HepG2 (cell line): ENCODE data around the gene RBP5. TPM values are rescaled to one million over a fixed set of nuclear protein-coding genes. Genes with fewer than 3 reads are reported as not detected.

ENCODE experiments used
- ATAC-seq: fragments of 200-7000 bp; cut with Tn5 transposase; 3 replicates; pipeline ENCODE4 v1.9.1; 2020; ENCODE audit warnings: mild to moderate bottlenecking, moderate library complexity
- BruUV-seq: library from RNA; stranded (reverse); fragments of 400-500 nt; replicated peaks from 2 replicates; lab custom pipeline; 2021; lab: Mats Ljungman, UMichigan
- CTCF ChIA-PET: fragments of 300-600 bp; formaldehyde crosslinking; extraction: SDS; loops from one replicate; lab custom pipeline; 2021; ENCODE audit warnings: low total read pairs, inconsistent platforms, low intra/inter-chr PET ratio; lab: Yijun Ruan, JAX
- POLR2A ChIA-PET: fragments of 350-600 bp; sonication (Branson Sonifier 250); formaldehyde crosslinking; loops from one replicate; lab custom pipeline; 2020; ENCODE audit warnings: antibody characterized with exemption, inconsistent platforms; lab: Yijun Ruan, JAX
- DNase-seq: peaks from one replicate; pipeline ENCODE4 v3.0.0-alpha.2; 2015; ENCODE audit warnings: low spot score
- FAIRE-seq: peaks from 3 replicates; lab custom pipeline; 2011; peaks lifted over from hg19 to GRCh38; lab: Jason Lieb, UNC
- H2AFZ ChIP-seq: one replicate; pipeline ENCODE4 v1.6.1; 2011; ENCODE audit warnings: low read length, inconsistent platforms
- H3K27ac ChIP-seq: fragments of 300-600 bp; 3 replicates; pipeline ENCODE4 v1.8.0; 2011; ENCODE audit warnings: mixed run types, mild to moderate bottlenecking, mixed read lengths, low read length, inconsistent platforms; ENCODE audit not compliant: insufficient read depth; ENCODE audit errors: extremely low read length
- H3K27me3 ChIP-seq, 2 experiments: fragments of 200-600 bp in 1 of 2; 2 replicates in 1 of 2; 3 replicates in 1 of 2; pipeline versions ENCODE4 v1.6.0 to v1.8.0; 2011; ENCODE audit warnings: low read length in 2 of 2, mild to moderate bottlenecking in 2 of 2, moderate library complexity in 2 of 2, inconsistent platforms in 1 of 2; ENCODE audit not compliant: insufficient read depth in 2 of 2, control insufficient read depth in 1 of 2
- H3K36me3 ChIP-seq, 2 experiments: fragments of 200-600 bp in 1 of 2; replicated peaks in 1 of 2; 2 replicates in 1 of 2; 3 replicates in 1 of 2; pipeline versions ENCODE4 v1.5.1 to v1.8.0; 2011; ENCODE audit warnings: low read length in 2 of 2, inconsistent platforms in 1 of 2; ENCODE audit not compliant: insufficient read depth in 2 of 2, control insufficient read depth in 1 of 2
- H3K4me1 ChIP-seq: 2 replicates; pipeline ENCODE4 v1.5.1; 2012; ENCODE audit warnings: low read length, inconsistent platforms; ENCODE audit not compliant: insufficient read depth
- H3K4me2 ChIP-seq: 2 replicates; pipeline ENCODE4 v1.6.0; 2011; ENCODE audit warnings: low read depth, low read length, inconsistent platforms
- H3K4me3 ChIP-seq, 3 experiments: fragments of 200-600 bp in 1 of 3; sonication (generic), shearing (Covaris generic) in 1 of 3; replicated peaks in 1 of 3; 2 replicates each; pipeline ENCODE4 v1.5.1; 2011 to 2016; ENCODE audit warnings: low read length in 3 of 3, inconsistent platforms in 2 of 3, low read depth in 2 of 3, mild to moderate bottlenecking in 2 of 3, control low read depth in 1 of 3, mixed read lengths in 1 of 3; ENCODE audit not compliant: insufficient read depth in 1 of 3
- H3K79me2 ChIP-seq: one replicate; pipeline ENCODE4 v1.6.1; 2011; ENCODE audit warnings: low read length, inconsistent platforms; ENCODE audit not compliant: insufficient read depth
- H3K9ac ChIP-seq: 2 replicates; pipeline ENCODE4 v1.6.0; 2011; ENCODE audit warnings: mild to moderate bottlenecking, low read depth, low read length, inconsistent platforms; ENCODE audit not compliant: insufficient read depth
- H3K9me3 ChIP-seq: 2 replicates; pipeline ENCODE4 v1.5.1; 2012; ENCODE audit warnings: mild to moderate bottlenecking, low read length
- H4K20me1 ChIP-seq: 2 replicates; pipeline ENCODE4 v1.6.0; 2011; ENCODE audit warnings: inconsistent platforms, mild to moderate bottlenecking, low read length, moderate library complexity; ENCODE audit not compliant: insufficient read depth
- CREM ChIP-seq, 2 experiments: sonication (generic) in 1 of 2; formaldehyde crosslinking in 1 of 2; IDR thresholded peaks; 2 replicates each; pipeline versions ENCODE4 v1.4.0 to v1.6.1; 2016 to 2020; ENCODE audit warnings: antibody characterized with exemption in 1 of 2, mild to moderate bottlenecking in 1 of 2, missing genetic modification reagents in 1 of 2
- ELF3 ChIP-seq: IDR thresholded peaks from 2 replicates; pipeline ENCODE4 v1.6.1; 2016; ENCODE audit warnings: missing genetic modification reagents, missing compliant biosample characterization
- HOXA5 ChIP-seq: sonication (generic); formaldehyde crosslinking; IDR thresholded peaks from 2 replicates; pipeline ENCODE4 v1.4.0; 2020; ENCODE audit warnings: missing genetic modification reagents
- NFE2L2 ChIP-seq: fragments of 150-350 bp; IDR thresholded peaks from 2 replicates; pipeline ENCODE4 v1.6.1; 2014; ENCODE audit warnings: low read length
- TEAD3 ChIP-seq: optimal IDR thresholded peaks from 2 replicates; pipeline ENCODE3; 2016; ENCODE audit warnings: borderline replicate concordance
- ZNF792 ChIP-seq: IDR thresholded peaks from 2 replicates; pipeline ENCODE4 v1.6.1; 2016
- WGBS: methylation state at CpG from one replicate; pipeline ENCODE4 v1.1.6; 2017; ENCODE audit warnings: low lambda C conversion rate; 5-methylcytosine and 5-hydroxymethylcytosine counted together
- in situ Hi-C: cut with HindIII; loops from 2 replicates; pipeline ENCODE4 v1.10.0; 2017; ENCODE audit warnings: low pct_unique_long_range_greater_than_20kb; ENCODE audit not compliant: extremely low pct_ligation_motif_present
- intact Hi-C: fragments of 100-400 bp; cut with micrococcal nuclease; formaldehyde crosslinking; loops from one replicate; pipeline ENCODE4 v1.10.0; 2022; ENCODE audit not compliant: unreplicated experiment
- polyA plus RNA-seq, 8 experiments: library from polyadenylated mRNA; depleted of rRNA in 3 of 8; stranded (reverse) in 7 of 8; unstranded in 1 of 8; fragments of >200 nt; fragmentation: Illumina TruSeq in 4 of 8; extraction: Trizol in 4 of 8; gene quantifications; 2 replicates each; pipeline versions ENCODE4 v1.2.1 to v1.2.3, GENCODE V29; 2011 to 2016; ENCODE audit warnings: low read depth in 4 of 8, missing spikeins in 1 of 8, mixed read lengths in 1 of 8; ENCODE audit not compliant: insufficient read depth in 1 of 8
- total RNA-seq, 5 experiments: library from RNA; depleted of rRNA; stranded (reverse); fragments of >200 nt; fragmentation: Illumina TruSeq; extraction: Trizol; gene quantifications; 2 replicates each; pipeline ENCODE4 v1.2.3, GENCODE V29; 2016; ENCODE audit warnings: low read depth in 1 of 5
- TF ChIP-seq, protein P1 (sequence below): sonication (generic); formaldehyde crosslinking; IDR thresholded peaks from 2 replicates; pipeline ENCODE4 v1.9.0; 2022; ENCODE audit warnings: low read depth, missing genetic modification reagents
- TF ChIP-seq, protein P2 (sequence below): sonication (generic); formaldehyde crosslinking; IDR thresholded peaks from 2 replicates; pipeline ENCODE4 v1.4.0; 2020; ENCODE audit warnings: missing genetic modification reagents
- TF ChIP-seq, protein P3 (sequence below): sonication (generic); formaldehyde crosslinking; IDR thresholded peaks from 2 replicates; pipeline ENCODE4 v1.4.0; 2020; ENCODE audit warnings: missing genetic modification reagents
- TF ChIP-seq, protein P4 (sequence below): sonication (generic); formaldehyde crosslinking; IDR thresholded peaks from 2 replicates; pipeline ENCODE4 v1.4.0; 2020; ENCODE audit warnings: mild to moderate bottlenecking, missing genetic modification reagents
- TF ChIP-seq, protein P5 (sequence below): sonication (generic); formaldehyde crosslinking; IDR thresholded peaks from 2 replicates; pipeline ENCODE4 v1.8.1; 2022; ENCODE audit warnings: low read depth, mild to moderate bottlenecking, missing genetic modification reagents

The RBP5 gene
- total and polyA plus RNA-seq, 2 of the 13 experiments (the other 11 are each of a cell fraction or from before 2014, with no cell fraction given): 13.8 to 19.8 TPM

DNA sequence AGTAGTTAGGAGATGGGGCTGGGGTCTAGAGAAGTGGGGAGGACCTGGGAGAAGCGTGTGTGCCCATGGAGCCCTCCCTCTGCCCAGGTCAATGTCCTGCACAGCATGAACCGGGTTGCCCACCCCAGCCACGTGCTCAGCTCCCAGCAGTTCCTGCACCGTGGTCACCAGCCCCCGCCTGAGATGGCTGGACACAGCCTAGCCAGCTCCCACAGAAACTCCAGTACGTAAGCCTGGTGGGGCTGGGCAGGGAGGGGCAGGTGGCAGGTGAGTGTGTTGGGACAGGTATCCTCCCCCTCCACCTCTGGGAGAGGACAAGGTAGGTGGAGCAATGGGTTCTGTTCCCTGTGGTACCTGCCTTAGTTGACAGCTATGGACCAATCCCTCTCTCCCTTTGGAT is 22.2 kb upstream of the RBP5 start:
- in situ Hi-C loops (no loop called here), intact Hi-C loops (no loop called here)
- Histone ChIP-seq H3K9ac (no peak overlapping the region), H3K27ac (no peak overlapping the region), H4K20me1 (no peaks in the 10 kb centered on the region), H3K36me3 (peaks cover 27 to 61% of the 10 kb centered on the region in 2 experiments), H3K4me2 (no peak overlapping the region), H3K4me1 (no peaks in the 10 kb centered on the region; the same call in 1 of the 2 replicates), H3K79me2 (no peaks in the 10 kb centered on the region), H3K4me3 (no peak overlapping the region), H3K9me3 (no peaks in the 10 kb centered on the region), H2AFZ (no peak overlapping the region), H3K27me3 (no peaks in the 10 kb centered on the region)
- CTCF ChIA-PET: no interaction called here
- BruUV-seq: no TSS peak
- ATAC-seq (no peak), FAIRE-seq (no peak), DNase-seq (no peak)
- WGBS: 96% methylated on average over 2 of the region's 6 CpGs
- POLR2A ChIA-PET: no interaction called here
- TF ChIP-seq ELF3 (no peak), CREM (IDR thresholded peaks at IDR 0.05) (no peak), CREM (CRISPR knock-in tag; IDR thresholded peaks at IDR 0.05) (no peak), HOXA5 (CRISPR knock-in tag) (no peak), ZNF792 (no peak), TEAD3 (CRISPR knock-in tag) (no peak), NFE2L2 (no peak)
- TF ChIP-seq, protein P1, sequence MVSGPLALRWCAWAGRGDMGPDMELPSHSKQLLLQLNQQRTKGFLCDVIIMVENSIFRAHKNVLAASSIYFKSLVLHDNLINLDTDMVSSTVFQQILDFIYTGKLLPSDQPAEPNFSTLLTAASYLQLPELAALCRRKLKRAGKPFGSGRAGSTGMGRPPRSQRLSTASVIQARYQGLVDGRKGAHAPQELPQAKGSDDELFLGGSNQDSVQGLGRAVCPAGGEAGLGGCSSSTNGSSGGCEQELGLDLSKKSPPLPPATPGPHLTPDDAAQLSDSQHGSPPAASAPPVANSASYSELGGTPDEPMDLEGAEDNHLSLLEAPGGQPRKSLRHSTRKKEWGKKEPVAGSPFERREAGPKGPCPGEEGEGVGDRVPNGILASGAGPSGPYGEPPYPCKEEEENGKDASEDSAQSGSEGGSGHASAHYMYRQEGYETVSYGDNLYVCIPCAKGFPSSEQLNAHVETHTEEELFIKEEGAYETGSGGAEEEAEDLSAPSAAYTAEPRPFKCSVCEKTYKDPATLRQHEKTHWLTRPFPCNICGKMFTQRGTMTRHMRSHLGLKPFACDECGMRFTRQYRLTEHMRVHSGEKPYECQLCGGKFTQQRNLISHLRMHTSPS (CRISPR knock-in tag): no peak
- TF ChIP-seq, protein P2, sequence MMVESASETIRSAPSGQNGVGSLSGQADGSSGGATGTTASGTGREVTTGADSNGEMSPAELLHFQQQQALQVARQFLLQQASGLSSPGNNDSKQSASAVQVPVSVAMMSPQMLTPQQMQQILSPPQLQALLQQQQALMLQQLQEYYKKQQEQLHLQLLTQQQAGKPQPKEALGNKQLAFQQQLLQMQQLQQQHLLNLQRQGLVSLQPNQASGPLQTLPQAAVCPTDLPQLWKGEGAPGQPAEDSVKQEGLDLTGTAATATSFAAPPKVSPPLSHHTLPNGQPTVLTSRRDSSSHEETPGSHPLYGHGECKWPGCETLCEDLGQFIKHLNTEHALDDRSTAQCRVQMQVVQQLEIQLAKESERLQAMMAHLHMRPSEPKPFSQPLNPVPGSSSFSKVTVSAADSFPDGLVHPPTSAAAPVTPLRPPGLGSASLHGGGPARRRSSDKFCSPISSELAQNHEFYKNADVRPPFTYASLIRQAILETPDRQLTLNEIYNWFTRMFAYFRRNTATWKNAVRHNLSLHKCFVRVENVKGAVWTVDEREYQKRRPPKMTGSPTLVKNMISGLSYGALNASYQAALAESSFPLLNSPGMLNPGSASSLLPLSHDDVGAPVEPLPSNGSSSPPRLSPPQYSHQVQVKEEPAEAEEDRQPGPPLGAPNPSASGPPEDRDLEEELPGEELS (CRISPR knock-in tag): no peak
- TF ChIP-seq, protein P3, sequence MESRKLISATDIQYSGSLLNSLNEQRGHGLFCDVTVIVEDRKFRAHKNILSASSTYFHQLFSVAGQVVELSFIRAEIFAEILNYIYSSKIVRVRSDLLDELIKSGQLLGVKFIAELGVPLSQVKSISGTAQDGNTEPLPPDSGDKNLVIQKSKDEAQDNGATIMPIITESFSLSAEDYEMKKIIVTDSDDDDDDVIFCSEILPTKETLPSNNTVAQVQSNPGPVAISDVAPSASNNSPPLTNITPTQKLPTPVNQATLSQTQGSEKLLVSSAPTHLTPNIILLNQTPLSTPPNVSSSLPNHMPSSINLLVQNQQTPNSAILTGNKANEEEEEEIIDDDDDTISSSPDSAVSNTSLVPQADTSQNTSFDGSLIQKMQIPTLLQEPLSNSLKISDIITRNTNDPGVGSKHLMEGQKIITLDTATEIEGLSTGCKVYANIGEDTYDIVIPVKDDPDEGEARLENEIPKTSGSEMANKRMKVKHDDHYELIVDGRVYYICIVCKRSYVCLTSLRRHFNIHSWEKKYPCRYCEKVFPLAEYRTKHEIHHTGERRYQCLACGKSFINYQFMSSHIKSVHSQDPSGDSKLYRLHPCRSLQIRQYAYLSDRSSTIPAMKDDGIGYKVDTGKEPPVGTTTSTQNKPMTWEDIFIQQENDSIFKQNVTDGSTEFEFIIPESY (CRISPR knock-in tag): no peak
- TF ChIP-seq, protein P4, sequence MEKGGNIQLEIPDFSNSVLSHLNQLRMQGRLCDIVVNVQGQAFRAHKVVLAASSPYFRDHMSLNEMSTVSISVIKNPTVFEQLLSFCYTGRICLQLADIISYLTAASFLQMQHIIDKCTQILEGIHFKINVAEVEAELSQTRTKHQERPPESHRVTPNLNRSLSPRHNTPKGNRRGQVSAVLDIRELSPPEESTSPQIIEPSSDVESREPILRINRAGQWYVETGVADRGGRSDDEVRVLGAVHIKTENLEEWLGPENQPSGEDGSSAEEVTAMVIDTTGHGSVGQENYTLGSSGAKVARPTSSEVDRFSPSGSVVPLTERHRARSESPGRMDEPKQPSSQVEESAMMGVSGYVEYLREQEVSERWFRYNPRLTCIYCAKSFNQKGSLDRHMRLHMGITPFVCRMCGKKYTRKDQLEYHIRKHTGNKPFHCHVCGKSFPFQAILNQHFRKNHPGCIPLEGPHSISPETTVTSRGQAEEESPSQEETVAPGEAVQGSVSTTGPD: no peak
- TF ChIP-seq, protein P5, sequence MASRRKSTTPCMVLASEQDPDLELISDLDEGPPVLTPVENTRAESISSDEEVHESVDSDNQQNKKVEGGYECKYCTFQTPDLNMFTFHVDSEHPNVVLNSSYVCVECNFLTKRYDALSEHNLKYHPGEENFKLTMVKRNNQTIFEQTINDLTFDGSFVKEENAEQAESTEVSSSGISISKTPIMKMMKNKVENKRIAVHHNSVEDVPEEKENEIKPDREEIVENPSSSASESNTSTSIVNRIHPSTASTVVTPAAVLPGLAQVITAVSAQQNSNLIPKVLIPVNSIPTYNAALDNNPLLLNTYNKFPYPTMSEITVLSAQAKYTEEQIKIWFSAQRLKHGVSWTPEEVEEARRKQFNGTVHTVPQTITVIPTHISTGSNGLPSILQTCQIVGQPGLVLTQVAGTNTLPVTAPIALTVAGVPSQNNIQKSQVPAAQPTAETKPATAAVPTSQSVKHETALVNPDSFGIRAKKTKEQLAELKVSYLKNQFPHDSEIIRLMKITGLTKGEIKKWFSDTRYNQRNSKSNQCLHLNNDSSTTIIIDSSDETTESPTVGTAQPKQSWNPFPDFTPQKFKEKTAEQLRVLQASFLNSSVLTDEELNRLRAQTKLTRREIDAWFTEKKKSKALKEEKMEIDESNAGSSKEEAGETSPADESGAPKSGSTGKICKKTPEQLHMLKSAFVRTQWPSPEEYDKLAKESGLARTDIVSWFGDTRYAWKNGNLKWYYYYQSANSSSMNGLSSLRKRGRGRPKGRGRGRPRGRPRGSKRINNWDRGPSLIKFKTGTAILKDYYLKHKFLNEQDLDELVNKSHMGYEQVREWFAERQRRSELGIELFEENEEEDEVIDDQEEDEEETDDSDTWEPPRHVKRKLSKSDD (CRISPR knock-in tag): no peak
